GM21526 (cell line): ENCODE data around the gene OBSCN.
"Not testable (repeated sequence)": the region's sequence is repeated elsewhere in the genome, so short reads cannot be mapped to it uniquely, and the experiment has no call there.

ENCODE experiments used
- ATAC-seq: cut with Tn5 transposase; IDR thresholded peaks from one replicate; pipeline ENCODE4 v1.9.1; 2021; ENCODE audit warnings: moderate library complexity; ENCODE audit not compliant: unreplicated experiment, low FRiP score

OBSCN gene

DNA sequence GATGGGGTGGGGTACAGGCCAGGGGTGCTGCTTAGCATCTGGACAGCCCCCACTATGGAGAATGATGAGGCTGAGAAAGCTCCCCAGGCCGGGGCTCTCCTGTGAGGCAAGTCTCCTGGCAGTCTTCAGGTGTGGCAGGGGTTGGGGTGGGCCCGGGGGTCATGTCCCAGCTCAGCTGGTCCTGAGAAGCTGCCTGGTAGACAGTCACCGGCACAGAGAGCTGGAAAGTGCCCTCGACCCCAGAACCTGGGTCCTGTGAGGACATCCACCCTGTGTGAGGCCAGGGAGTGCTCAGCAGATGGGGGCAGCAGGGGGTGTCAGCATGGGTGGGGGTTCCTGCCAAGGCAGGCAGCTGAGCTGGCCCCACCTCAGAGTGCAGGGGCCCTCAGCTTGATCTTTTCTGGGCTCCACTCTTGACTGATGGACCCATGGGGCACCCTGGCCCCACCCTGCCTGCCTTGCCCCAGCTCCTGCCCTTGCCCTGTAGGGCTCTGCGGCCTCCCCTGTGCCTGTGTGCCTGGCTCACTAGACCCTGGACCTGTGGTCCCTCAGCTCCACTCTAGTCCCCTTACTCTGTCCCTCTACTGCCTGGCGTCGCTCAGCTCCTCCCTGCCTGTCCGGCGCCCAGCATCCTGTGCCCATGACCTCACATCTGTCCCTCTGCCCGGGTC, 36.5 kb upstream of the OBSCN start:
- ATAC-seq: no peak

DNA sequence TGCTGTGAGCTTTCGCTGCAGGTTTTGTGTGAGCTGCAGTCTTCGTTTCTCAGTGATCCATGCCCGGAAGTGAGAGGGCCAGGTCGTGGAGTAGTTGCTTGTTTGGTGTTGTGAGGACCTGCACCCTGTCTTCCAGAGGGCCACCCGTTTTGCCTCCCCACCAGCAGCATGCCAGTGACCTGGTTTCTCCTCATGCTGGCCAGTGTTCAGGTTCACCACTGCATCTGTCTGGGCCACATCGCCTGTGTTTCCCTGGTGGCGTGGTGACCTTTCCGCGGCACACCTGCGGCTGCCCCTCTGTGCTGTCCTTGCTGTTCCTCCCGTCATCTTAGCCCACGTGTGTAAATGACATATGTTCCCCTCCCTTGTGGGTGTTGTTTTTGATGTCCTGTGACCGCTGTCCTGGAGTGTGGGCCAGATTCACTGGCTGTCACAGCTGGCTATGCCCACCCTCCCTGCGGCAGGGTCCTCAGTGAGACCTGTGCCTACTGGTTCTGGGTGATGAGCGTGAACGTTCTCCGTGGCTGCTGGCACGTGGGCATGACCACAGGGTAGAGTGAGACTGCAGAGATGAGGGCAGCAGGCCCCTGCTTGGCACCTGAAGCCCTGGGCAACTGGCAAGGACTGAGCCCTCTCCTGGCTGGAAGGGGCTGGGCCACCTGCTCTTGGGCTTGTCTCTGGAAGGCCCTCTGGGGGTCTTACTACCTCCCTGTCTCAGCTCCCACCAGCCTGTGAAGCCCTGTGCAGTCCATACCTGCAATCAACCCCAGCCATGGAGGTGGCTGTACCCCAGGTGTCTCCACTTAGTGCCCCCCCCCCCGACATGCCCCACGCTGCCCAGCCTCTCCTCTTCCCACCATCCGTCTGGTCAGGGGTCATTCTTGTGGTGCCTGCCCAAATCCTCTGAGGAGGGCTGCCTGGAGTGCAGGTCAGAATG, 35.0 kb upstream of the OBSCN start:
- no peak for ATAC-seq

DNA sequence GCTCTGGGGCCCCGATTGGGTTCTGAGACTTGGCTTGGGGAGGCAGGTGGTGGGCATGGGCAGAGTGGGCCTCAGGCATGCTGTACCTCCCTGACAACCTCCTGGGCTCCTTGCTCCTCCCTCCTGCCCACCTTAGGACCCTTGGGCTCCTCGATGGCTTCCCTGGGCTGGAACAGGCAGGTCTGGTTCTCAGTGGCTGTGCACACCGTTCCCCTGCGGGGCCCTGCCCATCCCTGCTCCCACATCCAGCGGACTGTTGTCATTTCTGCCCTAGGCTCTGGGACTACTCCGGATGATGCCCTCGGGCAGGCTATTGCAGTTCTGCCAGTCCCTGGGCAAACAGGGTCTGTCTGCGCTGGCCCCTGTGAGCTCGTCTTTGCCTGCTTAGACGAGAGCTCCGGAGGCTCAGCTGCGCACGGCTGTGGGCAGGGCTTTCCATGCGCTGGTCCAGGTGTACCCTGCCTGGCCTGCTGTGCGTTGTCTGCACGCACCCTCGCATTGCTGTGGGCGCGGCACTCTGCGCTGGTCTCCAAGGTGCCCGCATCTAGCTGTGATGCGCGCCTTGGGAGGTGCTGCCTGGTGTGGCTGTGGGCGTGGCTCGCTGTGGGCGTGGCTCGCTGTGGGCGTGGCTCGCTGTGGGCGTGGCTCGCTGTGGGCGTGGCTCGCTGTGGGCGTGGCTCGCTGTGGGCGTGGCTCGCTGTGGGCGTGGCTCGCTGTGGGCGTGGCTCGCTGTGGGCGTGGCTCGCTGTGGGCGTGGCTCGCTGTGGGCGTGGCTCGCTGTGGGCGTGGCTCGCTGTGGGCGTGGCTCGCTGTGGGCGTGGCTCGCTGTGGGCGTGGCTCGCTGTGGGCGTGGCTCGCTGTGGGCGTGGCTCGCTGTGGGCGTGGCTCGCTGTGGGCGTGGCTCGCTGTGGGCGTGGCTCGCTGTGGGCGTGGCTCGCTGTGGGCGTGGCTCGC, 34.0 kb upstream of the OBSCN start:
- not testable (repeated sequence) for ATAC-seq

DNA sequence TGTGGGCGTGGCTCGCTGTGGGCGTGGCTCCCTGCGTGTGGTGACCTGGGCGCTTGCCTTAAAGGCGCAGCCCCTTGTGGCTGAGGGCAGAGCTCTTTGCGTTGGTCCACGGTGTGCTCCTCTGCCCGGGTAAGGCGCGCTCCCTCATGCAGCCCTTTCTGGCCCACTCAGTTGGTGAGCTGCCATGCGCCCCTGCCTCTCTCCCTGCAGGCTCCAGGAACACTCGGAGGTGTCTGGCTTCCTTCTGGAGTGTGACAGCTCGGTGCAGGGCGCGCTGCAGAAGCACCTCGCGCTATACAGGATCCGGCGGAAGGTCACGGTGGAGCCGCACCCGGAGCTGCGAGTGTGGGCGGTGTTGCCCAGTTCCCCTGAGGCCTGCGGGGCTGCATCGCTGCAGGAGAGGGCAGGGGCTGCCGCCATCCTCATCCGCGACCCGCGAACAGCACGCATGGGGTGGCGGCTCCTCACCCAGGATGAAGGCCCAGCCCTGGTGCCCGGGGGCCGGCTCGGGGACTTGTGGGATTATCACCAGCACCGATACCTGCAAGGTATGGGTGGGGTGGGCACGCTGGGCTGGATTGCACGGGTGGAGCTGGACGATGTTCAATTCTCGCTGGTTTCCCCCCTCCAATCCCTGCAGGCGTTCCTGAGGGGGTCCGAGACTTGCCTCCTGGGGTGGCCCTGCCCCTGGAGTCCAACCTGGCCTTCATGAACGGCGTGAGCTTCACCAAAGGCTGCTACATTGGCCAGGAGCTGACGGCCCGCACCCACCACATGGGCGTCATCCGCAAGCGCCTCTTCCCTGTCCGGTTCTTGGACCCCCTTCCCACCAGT, 33.1 kb upstream of the OBSCN start:
- ATAC-seq: no peak

DNA sequence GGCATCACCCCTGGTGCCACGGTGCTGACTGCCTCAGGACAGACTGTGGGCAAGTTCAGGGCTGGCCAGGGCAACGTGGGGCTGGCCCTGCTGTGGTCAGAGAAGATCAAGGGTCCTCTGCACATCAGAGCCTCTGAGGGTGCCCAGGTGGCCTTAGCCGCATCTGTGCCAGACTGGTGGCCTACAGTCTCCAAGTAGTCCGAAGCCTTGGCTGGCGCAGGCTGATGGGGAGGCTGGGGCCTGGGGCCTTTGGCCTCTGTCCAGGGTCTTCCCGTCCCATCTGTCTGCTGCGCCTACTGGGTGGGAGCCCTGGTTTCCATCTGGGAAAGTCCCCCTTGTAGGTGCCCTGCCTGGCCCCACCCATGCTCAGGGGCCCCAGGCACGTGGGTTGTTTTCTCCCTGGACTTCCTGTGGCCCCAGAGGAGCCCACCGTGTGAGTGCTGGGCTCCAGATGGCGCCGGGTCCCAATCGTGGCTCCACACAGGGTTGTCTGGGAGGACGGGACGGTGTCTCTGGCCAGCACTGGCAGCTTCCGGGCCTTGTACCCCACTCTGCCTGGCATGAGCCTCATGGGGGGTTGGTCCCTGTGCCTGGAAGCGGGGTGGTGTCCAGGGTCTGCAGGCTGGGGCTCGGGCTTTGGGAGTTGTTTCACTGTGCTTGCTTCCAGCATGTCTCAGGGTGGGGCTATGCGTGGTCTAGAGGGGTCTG, 32.4 kb upstream of the OBSCN start:
- no peak for ATAC-seq

DNA sequence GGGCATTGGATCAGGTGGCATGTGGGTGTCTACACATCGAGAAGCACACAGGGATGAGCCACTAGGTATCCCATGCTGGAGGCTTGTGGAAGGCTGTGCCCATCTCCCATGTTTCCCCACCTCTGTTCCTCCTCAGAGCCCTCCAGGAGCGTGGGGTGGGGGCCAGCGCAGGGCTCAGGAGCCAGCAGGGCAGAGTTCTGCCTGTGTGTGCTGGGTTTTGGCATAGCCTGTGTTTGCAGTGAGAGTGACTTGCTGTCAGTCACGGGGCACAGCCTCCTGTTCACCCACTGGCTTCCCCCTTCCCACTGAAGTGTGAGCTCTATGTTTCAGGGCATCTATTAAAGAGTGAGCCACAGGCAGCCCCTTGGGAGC, 31.8 kb upstream of the OBSCN start:
- ATAC-seq: no peak

DNA sequence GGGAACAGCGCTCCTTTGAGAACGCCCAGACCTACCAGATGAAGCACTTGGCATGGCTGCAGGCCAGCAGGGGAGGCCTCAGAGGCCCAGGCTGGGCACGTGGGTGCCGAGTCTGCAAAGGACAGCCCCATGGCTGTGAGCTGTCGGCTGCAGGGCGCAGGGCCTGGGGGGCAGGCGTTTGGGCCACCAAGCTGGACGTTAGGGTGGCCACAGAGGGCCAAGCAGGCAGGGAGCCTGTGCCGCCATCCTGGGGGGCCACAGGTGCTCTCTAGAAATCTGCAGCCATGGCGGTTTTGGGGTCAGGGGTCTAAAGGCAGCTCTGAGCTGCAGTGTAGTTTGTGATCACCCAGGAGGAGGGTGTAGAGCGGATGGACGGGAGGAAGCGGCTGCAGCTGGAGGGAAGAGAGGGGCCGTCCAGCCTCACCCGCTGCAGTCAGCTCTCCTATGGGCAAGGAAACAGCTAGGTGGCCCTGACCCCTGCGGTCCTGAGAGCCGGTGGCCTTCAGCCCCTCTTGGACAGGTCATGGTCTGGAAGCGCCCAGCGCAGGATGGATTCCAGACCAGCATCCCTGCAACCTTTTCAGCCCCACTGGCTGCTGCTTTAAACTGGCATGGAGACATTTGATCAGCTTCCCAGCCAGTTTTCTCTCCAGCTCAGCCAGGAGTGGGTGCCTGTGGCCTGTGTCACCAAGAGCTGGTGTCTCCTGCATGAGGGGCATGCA, 31.2 kb upstream of the OBSCN start:
- no peak for ATAC-seq

DNA sequence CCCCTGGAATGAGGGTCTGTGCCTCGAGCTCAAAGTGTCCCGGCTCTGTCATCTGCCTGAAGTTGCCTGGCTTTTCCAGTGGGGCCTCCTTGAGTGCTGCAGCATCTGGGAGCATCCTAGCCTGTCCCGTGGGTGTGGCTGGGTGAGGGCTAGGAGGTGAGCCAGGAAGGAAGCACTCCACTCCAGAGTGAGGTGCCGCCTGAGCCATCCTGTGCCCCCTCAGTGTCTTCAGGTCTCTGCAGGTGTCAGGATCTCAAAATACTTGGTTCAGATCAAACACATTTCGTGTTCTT, 30.7 kb upstream of the OBSCN start:
- ATAC-seq: no peak

DNA sequence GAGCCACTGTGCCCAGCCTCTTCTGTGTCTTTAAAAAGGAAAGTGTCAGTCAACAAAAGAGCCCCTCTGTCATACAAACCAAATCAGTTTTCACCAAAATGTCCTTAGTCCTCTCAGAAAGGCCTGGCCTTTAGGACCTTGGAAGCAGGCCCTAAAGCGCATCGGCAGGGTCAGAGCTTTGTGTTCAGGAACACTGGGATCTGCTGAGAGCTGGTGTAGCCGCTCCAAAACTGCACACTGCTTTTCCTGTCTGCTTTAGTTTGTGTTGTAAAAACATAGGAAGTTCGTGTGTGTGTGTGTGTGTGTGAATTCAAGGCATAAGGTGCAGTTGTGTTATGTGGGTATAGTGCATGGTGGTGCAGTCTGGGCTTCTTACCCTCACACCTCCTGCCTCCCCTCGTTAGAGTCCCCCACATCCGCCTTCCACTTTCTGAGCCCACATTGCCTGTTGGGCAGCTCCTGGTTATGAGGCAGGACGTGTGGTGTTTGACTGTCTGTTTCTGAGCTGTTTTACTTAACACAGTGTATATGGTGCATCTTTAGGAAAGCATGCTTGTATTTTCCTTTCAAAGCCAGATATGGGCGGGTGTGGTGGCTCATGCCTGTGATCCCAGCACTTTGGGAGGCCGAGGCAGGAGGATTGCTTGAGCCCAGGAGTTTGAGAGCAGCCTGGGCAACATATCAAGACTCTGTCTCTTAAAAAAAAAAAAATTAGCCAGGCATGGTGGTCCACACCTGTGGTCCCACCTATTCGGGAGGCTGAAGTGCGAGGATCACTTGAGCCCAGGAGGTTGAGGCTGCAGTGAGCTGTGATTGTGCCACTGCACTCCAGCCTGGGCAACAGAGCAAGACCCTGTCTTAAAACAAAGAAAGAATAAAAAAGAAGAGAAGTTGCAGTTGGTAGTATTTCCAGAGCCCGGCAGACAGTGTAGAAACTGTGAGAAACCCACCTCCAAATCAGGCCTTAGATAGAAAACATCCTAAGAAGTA, 29.8 kb upstream of the OBSCN start:
- no peak for ATAC-seq

DNA sequence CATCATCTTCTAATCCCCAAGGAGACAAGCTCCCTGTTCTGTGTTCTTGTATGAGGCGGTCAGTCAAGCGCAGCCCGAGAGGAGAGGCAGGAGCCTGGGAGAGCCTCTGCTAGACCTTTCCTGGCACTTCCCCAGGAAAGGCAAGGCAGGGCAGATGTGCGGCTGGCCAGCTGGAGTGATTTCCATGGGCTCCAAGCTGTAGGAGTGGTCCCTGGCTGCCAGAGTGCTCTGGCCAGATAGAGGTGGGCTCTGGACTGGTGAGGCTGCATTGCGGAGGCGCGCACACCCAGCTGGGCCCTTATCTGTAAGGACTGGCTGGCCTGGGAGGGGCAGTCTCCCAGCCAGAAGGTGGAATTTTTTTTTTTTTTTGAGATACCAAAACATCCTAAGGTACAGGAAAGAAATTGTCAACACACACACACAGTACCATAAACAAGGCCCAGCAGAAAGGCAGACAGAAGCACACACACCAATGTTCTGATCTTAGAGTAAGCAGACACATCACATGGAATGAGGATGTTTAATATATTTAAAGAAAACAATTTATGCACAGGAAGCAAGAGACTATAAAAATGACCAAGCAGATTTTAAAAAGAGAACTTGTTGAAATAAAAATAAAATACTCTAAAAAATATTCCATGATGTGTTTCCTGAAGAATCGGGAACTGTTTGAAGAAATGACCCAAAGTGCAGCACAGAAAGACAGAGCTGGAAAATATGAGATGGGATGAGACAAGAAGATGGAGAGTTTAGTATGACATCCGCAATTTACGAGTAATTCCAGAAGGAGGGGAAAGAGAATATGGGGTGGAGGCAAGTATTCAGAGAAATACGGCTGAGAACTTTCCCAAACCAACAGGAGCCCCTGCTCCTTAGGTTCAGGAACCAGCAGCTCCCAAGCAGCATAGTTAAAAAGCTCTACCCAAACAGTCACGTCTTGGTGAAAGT, 28.8 kb upstream of the OBSCN start:
- ATAC-seq: no peak

DNA sequence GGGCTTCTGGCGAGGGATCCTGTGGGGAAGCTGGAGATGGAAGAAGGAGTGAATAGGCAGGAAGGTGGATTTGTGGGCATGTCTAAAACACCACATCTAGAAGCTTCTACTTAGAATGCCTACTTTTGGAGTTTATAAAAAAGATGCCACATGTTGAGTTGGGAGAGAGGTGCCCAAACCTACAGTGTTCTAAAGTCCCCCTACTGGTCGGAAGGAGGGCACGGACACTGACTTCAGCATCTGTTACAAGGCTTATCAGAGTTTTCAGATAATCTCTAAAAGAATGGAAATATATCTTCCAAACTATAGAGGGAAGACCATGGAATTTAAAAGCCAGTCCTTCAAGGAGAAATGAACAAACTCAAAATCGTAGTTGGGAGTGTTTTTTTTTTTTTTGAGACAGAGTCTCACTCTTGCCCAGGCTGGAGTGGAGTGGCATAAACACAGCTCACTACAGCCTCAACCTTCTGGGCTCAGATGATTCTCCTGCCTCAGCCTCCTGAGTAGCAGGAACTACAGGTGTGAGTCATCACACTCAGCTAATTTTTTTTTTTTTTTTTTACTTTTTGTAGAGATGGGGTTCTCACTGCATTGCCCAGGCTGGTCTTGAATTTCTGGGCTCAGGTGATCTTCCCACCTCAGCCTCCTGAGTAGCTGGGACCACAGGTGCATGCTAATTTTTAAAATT, 27.4 kb upstream of the OBSCN start:
- ATAC-seq: no peak

DNA sequence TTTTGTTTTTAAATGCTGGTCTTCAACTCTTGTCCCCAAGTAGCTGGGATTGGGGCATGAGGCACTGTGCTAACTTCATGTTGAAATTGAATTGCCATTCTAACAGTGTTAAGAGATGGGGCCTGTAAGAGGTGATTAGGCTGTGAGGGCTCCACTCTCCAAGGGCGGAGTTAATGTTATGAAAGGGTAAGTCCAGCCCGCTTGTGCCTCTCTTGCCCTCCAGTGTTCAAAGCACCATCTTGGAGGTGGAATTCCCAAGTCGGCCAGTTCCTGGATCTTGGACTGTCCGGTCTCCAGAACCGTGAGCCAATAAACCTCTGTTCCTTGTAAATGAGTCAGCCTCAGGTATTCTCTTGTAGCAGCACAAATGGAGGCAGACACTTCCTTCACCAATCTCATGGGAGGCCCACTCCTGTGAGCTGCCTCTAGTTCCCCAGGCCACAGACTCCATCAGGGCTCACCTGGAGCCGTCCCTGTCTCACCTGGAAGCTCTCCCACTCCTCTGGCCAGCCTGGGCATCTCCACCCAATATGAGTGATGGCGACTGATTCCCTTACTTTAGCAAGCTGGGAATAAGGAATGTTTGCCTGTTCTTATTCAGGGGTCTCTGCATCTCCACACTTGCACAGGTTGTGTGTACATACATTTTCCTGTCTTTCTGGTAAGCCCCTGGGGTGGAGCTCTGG, 26.7 kb upstream of the OBSCN start:
- no peak for ATAC-seq

DNA sequence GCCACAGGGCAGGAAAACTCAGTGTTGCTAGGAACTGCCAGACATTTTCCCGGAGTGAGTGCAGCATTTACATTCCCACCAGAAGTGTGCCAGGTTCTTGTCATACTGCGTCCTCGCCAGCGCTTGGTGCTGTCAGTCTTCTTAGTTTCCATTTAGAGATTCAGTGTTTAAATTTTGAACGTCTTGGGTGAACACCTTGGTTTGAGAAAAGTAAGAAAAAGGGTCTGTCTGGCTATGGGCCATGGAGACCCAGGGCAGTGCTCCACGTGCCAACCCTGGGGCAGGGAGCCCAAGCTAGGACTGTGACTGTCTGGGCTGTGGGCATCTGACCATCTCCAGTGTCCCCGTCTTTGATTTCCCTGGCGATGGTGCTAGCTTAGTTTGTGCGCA, 26.2 kb upstream of the OBSCN start:
- ATAC-seq: no peak

DNA sequence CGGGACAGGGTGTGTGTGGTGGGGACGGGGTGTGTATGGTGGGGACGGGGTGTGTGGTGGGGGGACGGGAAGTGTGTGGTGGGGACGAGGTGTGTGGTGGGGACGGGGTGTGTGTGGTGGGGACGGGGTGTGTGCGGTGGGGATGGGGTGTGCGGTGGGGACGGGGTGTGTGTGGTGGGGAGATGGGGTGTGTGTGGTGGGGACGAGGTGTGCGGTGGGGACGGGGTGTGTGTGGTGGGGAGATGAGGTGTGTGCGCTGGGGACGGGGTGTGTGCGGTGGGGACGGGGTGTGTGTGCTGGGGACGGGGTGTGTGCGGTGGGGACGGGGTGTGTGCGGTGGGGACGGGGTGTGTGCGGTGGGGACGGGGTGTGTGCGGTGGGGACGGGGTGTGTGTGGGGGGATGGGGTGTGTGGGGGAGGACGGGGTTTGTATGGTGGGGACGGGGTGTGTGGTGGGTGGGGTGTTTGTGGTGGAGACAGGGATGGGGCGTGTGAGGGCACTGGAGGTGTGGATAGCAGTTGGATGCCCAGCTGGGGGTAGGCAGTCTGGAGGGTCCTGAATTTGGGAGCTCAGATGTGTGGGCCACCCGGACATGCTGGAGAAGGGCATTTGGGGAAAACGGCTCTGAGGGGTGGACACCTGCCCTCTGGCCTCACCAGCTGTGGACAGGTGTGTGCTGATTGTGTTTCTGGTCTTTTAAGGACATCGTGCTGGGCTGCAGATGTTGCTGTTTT, 25.4 kb upstream of the OBSCN start:
- no peak for ATAC-seq

DNA sequence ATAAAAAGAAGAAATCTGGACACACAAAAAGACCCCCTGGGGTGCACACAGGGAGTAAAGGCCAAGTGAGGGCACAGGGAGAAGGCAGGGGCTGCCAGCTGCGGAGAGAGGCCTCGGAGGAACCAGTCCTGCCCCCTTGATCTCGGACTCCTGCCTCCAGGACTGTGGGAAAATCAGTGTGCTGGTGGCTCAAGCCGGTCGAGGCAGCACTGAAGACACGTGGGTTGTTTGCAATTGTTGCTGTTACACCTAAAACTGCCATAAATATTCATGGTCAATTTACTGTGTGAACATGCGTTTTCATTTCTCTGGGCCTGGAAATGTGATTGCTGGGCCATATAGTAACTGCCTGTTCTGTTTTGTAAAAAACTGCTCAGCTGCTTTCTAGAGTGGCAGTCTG, 23.7 kb upstream of the OBSCN start:
- ATAC-seq: no peak
